Mesothelial cell of epicardium (in vitro differentiated cells): Measurements from ENCODE around the gene BMPR1A. TPM values are rescaled to one million over a fixed set of nuclear protein-coding genes. Genes with fewer than 3 reads are reported as not detected.
"Not testable (repeated sequence)": the region's sequence is repeated elsewhere in the genome, so short reads cannot be mapped to it uniquely, and the experiment has no call there.

ENCODE experiments used
- DNase-seq, 2 experiments: peaks; one replicate each; pipeline ENCODE4 v3.0.0; 2021; ENCODE audit warnings: low spot score in 2 of 2; ENCODE audit not compliant: unreplicated experiment in 2 of 2
- H3K27ac Mint-ChIP-seq: 2 replicates; pipeline ENCODE4 v1.8.0; 2021; ENCODE audit warnings: mixed read lengths
- H3K27me3 Mint-ChIP-seq: 2 replicates; pipeline ENCODE4 v1.8.0; 2021; ENCODE audit warnings: low read depth, mixed read lengths
- H3K36me3 Mint-ChIP-seq: 2 replicates; pipeline ENCODE4 v1.8.0; 2021; ENCODE audit warnings: mixed read lengths
- H3K4me1 Mint-ChIP-seq: 2 replicates; pipeline ENCODE4 v1.8.0; 2021; ENCODE audit warnings: mixed read lengths
- H3K4me3 Mint-ChIP-seq: 2 replicates; pipeline ENCODE4 v1.8.0; 2021; ENCODE audit warnings: mild to moderate bottlenecking, moderate library complexity, mixed read lengths
- H3K9me3 Mint-ChIP-seq: 2 replicates; pipeline ENCODE4 v1.8.0; 2021; ENCODE audit warnings: mixed read lengths
- total RNA-seq: library from RNA; stranded (reverse); gene quantifications from 3 replicates; pipeline ENCODE4 v1.2.1, GENCODE V29; 2021
- TF ChIP-seq, protein P1 (sequence below): fragments of 200-600 bp; sonication (generic); IDR thresholded peaks from one replicate; pipeline ENCODE4 v1.5.0; 2021; ENCODE audit warnings: antibody characterized with exemption; ENCODE audit not compliant: unreplicated experiment

The BMPR1A gene
- total RNA-seq, 1 donor from 2014 or later = 100.0 TPM

DNA sequence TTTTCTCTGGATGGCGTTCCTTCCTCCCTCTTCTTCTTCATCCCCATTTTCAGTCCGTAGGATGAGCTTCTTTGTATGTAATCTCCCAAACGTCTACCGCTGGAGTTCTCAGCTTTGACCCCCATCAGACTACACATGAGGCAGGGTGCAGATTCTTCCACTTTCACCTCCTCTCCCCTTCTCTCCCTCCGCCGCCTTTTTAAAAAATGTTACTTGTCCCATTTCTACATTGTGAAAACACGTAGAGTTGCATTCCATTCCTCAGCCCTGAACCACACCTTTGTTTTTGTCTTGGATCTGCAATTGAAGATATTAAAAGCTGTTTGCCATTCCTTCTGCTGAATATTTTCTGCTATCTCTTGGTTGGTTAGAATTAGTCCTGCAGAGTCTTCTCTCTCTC, 218.1 kb downstream of the BMPR1A start:
- no peak for DNase-seq
- TF ChIP-seq, protein P1, sequence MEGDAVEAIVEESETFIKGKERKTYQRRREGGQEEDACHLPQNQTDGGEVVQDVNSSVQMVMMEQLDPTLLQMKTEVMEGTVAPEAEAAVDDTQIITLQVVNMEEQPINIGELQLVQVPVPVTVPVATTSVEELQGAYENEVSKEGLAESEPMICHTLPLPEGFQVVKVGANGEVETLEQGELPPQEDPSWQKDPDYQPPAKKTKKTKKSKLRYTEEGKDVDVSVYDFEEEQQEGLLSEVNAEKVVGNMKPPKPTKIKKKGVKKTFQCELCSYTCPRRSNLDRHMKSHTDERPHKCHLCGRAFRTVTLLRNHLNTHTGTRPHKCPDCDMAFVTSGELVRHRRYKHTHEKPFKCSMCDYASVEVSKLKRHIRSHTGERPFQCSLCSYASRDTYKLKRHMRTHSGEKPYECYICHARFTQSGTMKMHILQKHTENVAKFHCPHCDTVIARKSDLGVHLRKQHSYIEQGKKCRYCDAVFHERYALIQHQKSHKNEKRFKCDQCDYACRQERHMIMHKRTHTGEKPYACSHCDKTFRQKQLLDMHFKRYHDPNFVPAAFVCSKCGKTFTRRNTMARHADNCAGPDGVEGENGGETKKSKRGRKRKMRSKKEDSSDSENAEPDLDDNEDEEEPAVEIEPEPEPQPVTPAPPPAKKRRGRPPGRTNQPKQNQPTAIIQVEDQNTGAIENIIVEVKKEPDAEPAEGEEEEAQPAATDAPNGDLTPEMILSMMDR = no peak
- Mint-ChIP-seq H3K27ac (peak overlapping the region; percentile 86), H3K4me3 (peak overlapping the region; percentile 4), H3K27me3 (peaks cover 7% of the 10 kb centered on the region), H3K4me1 (peaks cover 37% of the 10 kb centered on the region), H3K36me3 (no peaks in the 10 kb centered on the region), H3K9me3 (no peaks in the 10 kb centered on the region)

DNA sequence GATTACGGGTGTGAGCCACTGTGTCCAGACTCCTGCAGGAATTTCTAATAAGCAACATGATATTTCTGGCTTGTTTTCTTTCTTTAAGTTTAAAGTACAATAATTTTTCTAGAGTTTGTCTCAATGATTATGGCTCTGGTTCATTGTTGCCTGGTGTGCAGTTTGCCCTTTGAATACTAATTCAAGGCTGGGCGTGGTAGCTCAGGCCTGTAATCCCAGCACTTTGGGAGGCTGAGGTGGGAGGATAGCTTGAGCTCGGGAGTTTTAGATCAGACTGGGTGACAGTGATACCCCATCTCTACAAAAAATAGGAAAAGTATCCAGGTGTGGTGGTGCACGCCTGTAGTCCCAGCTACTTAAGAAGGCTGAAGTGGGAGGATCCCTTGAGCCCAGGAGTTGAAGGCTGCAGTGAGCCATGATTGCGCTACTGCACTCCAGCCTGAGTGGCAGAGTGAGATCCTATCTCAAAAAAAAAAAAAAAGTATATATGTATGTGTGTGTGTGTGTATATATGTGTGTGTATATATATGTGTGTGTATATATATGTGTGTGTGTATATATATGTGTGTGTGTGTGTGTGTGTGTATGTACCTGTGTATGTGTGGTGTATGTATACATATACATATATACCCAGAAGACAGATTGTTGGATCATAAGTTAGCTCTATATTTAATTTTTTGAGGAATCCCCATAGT, 220.1 kb downstream of the BMPR1A start:
- Mint-ChIP-seq H3K9me3 (no peaks in the 10 kb centered on the region), H3K36me3 (no peaks in the 10 kb centered on the region), H3K27ac (no peak overlapping the region), H3K4me1 (peaks cover 25% of the 10 kb centered on the region), H3K4me3 (no peak overlapping the region), H3K27me3 (peaks cover 7% of the 10 kb centered on the region)
- no peak for DNase-seq
- TF ChIP-seq, protein P1 = no peak

DNA sequence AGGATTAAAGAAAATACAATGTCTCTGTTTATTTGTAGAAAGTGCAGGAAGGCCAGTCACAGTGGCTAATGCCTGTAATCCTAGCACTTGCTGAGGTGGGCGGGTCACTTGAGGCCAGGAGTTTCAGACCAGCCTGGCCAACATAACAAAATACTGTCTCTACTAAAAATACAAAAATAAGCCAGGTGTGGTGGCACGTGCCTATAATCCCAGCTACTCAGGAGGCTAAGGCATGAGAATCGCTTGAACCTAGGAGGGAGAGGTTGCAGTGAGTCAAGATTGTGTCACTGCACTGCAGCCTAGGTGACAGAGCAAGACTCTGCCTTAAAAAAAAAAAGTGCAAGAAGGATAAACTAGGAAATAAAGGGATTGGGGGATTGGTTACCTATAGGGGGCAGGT, 222.0 kb downstream of the BMPR1A start:
- H3K27ac Mint-ChIP-seq, H3K36me3 Mint-ChIP-seq: not testable (repeated sequence)

DNA sequence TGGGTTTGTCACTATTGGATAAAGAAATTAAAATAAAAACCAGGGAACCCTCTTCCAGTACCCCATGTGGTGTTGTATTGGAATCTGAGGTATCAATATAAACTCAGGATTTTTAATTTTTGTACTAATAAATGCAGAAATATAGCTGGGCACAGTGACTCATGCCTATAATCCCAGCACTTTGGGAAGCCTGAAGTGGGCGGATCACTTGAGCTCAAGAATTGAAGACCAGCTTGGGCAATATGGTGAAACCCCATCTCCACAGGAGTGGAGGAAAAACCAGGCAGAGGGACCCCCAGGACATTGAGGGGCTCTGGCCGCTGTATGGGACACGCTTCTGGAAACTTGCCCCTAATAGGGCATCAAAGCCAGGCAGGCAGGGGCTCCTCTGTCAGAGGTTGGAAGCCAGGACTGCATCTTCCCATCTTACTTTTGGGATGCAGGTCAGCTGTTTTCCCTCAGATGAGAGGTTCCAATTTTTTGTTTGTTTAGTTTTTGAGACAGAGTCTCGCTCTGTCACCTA, 222.9 kb downstream of the BMPR1A start:
- Mint-ChIP-seq H3K36me3 (no peaks in the 10 kb centered on the region), H3K4me1 (peaks cover 9% of the 10 kb centered on the region)

More for the DNA sequence above, 222.0 kb downstream of the BMPR1A start:
- H3K4me1 Mint-ChIP-seq = peaks cover 13% of the 10 kb centered on the region
- DNase-seq, H3K27me3 Mint-ChIP-seq, H3K4me3 Mint-ChIP-seq, H3K9me3 Mint-ChIP-seq: not testable (repeated sequence)

DNA sequence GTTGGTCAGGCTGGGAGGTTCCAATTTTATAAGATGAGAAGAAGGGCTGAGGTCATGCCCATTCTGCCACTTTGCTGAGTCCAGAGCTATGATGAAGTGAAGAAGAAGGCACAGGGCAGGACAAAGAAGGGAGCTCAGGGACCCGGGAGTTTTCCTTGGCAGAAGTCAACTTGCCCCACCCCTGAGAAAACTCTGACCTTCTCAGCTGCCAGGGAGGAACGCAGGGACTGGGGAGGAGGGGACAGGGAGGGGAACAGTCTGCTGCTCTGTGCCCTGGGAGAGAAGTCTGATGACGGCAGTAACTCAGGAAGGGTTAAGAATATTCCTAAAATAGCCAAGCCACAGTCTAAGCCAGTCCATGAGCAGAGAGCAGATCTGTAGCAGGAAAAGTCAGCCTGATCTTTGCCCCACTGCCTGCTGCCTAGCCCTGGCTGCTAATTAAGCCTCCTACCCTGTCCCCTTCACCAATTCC, 223.6 kb downstream of the BMPR1A start:
- DNase-seq = no peak
- Mint-ChIP-seq H3K4me3 (no peak overlapping the region), H3K27ac (no peak overlapping the region), H3K36me3 (no peaks in the 10 kb centered on the region), H3K27me3 (no peaks in the 10 kb centered on the region), H3K9me3 (no peaks in the 10 kb centered on the region), H3K4me1 (peaks cover 3% of the 10 kb centered on the region)
- TF ChIP-seq, protein P1 = no peak

More for the DNA sequence above, 222.9 kb downstream of the BMPR1A start:
- Mint-ChIP-seq H3K9me3 (no peaks in the 10 kb centered on the region), H3K27ac (no peak overlapping the region), H3K27me3 (no peaks in the 10 kb centered on the region), H3K4me3 (no peak overlapping the region)
- TF ChIP-seq, protein P1 = no peak
- no peak for DNase-seq

DNA sequence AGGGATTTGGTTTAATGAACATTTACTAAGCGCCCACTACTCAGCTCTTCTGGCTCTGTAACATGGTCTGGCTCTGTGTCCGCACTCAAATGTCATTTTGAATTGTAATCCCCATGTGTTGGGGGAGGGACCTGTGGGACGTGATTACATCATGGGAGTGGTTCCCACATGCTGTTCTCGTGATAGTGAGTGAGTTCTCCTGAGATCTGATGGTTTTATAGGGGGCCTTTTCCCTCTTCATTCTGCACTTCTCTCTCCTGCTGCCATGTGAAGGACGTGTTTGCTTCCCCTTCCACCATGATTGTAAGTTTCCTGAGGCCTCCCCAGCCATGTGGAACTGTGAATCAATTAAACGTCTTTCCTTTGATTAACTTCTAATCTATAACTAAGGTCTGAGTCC, 224.6 kb downstream of the BMPR1A start:
- not testable (repeated sequence) for H3K36me3 Mint-ChIP-seq, DNase-seq, H3K27me3 Mint-ChIP-seq, H3K9me3 Mint-ChIP-seq, H3K27ac Mint-ChIP-seq, H3K4me1 Mint-ChIP-seq, H3K4me3 Mint-ChIP-seq
